Inferior parietal cortex (tissue), 1 donor: ENCODE measurements around the gene CNOT8.

Source experiments
- DNase-seq: peaks from one replicate; pipeline ENCODE4 v3.0.0-alpha.2; 2016; ENCODE audit errors: extremely low spot score

Gene CNOT8

GRCh38 chr5:154923441-154924430, 65.3 kb downstream of the CNOT8 start:
- no peak for DNase-seq
